HEK293T (cell line): ENCODE measurements around the gene FAM120C.

Experiments used
- ARNT ChIP-seq: fragments of 450-650 bp; IDR thresholded peaks from 2 replicates; pipeline ENCODE4 v1.6.1; 2017; ENCODE audit warnings: mild to moderate bottlenecking
- BHLHE40 ChIP-seq: fragments of 450-650 bp; IDR thresholded peaks from 2 replicates; pipeline ENCODE4 v1.6.1; 2016; ENCODE audit warnings: mild to moderate bottlenecking, moderate library complexity, borderline replicate concordance
- ELF4 ChIP-seq: fragments of 450-650 bp; IDR thresholded peaks from 2 replicates; pipeline ENCODE4 v1.6.1; 2017; ENCODE audit warnings: antibody characterized with exemption
- FOXA1 ChIP-seq: fragments of 450-650 bp; IDR thresholded peaks from 2 replicates; pipeline ENCODE4 v1.6.1; 2016; ENCODE audit warnings: mild to moderate bottlenecking
- FOXK2 ChIP-seq: fragments of 450-650 bp; IDR thresholded peaks from 2 replicates; pipeline ENCODE4 v1.6.1; 2016; ENCODE audit warnings: mild to moderate bottlenecking
- FOXM1 ChIP-seq: fragments of 450-650 bp; IDR thresholded peaks from 2 replicates; pipeline ENCODE4 v1.6.1; 2017; ENCODE audit warnings: mild to moderate bottlenecking, borderline replicate concordance
- HDGF ChIP-seq: fragments of 450-650 bp; IDR thresholded peaks from 2 replicates; pipeline ENCODE4 v1.6.1; 2017; ENCODE audit warnings: antibody characterized with exemption, borderline replicate concordance
- LEF1 ChIP-seq: fragments of 450-650 bp; IDR thresholded peaks from 2 replicates; pipeline ENCODE4 v1.6.1; 2017; ENCODE audit warnings: mild to moderate bottlenecking, borderline replicate concordance
- NFRKB ChIP-seq: fragments of 450-650 bp; IDR thresholded peaks from 2 replicates; pipeline ENCODE4 v1.6.1; 2016; ENCODE audit warnings: mild to moderate bottlenecking, moderate library complexity
- SP1 ChIP-seq: fragments of 450-650 bp; IDR thresholded peaks from 2 replicates; pipeline ENCODE4 v1.6.1; 2017
- SUZ12 ChIP-seq: fragments of 450-650 bp; IDR thresholded peaks from 2 replicates; pipeline ENCODE4 v1.6.1; 2016; ENCODE audit warnings: mild to moderate bottlenecking
- TARDBP ChIP-seq: fragments of 450-650 bp; IDR thresholded peaks from 2 replicates; pipeline ENCODE4 v1.6.1; 2016
- ZNF384 ChIP-seq: fragments of 450-650 bp; IDR thresholded peaks from 2 replicates; pipeline ENCODE4 v1.6.1; 2016
- TF ChIP-seq, protein P1 (sequence below): fragments of 450-650 bp; IDR thresholded peaks from 2 replicates; pipeline ENCODE4 v1.6.1; 2016

DNA sequence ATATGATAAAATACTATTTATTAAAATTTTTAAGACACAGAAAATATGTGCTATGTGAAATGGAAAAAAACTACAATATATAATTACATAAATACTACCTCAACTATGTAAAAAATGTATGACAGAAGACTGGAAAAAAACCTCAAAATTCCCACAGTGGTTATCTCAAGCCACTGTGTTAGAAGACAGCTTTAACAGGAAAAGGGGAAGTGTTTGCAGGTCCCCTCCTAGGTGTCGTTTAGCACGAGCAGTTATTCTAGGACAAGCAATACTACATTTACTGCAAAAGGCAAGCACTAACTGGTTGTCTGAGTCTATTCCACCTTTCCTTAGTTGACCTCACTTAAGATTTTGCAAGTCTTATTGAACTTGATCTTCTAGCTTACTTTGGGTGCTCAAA, 93.9 kb downstream of the FAM120C start:
- no peak for TF ChIP-seq BHLHE40
- no peak for TF ChIP-seq SP1
- no peak for TF ChIP-seq ELF4
- TF ChIP-seq ARNT: no peak
- no peak for TF ChIP-seq FOXA1
- TF ChIP-seq TARDBP: no peak
- no peak for TF ChIP-seq FOXK2
- TF ChIP-seq HDGF: no peak
- no peak for TF ChIP-seq SUZ12
- no peak for TF ChIP-seq NFRKB
- TF ChIP-seq ZNF384: no peak
- TF ChIP-seq FOXM1: no peak
- TF ChIP-seq, protein P1, sequence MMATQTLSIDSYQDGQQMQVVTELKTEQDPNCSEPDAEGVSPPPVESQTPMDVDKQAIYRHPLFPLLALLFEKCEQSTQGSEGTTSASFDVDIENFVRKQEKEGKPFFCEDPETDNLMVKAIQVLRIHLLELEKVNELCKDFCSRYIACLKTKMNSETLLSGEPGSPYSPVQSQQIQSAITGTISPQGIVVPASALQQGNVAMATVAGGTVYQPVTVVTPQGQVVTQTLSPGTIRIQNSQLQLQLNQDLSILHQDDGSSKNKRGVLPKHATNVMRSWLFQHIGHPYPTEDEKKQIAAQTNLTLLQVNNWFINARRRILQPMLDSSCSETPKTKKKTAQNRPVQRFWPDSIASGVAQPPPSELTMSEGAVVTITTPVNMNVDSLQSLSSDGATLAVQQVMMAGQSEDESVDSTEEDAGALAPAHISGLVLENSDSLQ: no peak
- TF ChIP-seq LEF1: no peak
